Measurements from ENCODE around the gene VASP. TPM values are rescaled to one million over a fixed set of nuclear protein-coding genes. Genes with fewer than 3 reads are reported as not detected.
A peak's percentile ranks its signal among the peaks of the same experiment; 100 is the strongest.

The VASP gene
- total RNA-seq, 2 donors from 2014 or later, result 218 to 260 TPM

- DNase-seq (no peak), ATAC-seq (no peak)
- intact Hi-C loops (cut with DNase I, micrococcal nuclease), result loop anchor here in 1 of 2 donors (10.0 kb wide), 1 partner anchor 48 kb away; no protein-coding TSS in a partner anchor
Observed at GRCh38 chr19:45526971-45527370, 19.7 kb downstream of the VASP start.

DNA sequence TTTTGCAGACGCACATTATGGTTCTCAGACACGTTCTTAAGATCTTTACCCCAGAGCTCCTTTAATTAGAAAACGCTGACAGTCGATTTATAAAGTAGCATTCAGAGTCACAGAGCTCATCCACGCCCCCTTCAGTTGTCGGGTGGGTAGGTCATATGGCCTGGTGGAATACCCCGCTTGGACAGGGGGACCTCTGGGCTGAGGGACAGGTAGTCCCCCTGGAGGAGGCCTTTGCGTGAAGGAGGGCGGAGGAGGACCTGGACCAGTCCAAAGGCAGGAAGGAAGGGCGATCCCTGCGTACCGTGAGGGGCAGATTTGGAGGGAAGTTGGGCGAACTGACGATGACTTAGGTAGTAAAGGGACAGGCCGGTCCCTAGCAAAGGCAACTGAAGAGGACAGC is 20.5 kb downstream of the VASP start:
- intact Hi-C loops (cut with DNase I, micrococcal nuclease), result loop anchor here in 1 of 2 donors (10.0 kb wide), 1 partner anchor 47 kb away; no protein-coding TSS in a partner anchor
- ATAC-seq (peak; percentile 0), DNase-seq (no peak)

DNA sequence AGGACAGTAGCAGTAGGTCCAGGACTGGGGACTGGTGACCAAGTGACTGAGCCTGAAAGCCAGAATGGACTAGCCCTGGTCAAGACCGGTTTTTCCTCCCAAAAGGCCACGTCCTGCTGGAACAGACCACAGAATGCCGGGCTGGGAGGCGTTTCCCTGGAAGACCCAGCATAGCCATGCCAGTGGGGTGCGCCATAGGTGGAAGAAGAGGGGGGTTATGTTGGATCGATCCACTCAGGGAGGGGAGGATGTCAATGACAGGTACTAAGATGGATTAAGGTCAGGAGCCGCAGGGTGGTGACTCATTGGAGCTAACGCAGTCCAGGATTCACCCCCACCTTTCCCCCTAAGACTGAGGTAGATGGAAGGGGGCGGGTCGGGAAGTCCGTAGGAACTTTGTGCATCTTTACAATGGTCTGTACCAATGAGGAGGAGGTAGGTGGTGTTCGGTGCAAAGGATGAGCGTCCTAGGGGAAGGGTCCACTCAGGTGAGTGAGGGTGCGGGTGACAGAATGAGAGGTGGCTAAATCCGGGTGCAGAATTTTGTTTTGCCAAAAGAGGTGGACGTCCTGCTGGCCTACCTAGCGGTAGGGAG is 21.0 kb downstream of the VASP start:
- ATAC-seq, result peak; percentile 34
- DNase-seq, result no peak
- intact Hi-C loops (cut with DNase I, micrococcal nuclease), result loop anchor here in 1 of 2 donors (10.0 kb wide), 1 partner anchor 47 kb away; no protein-coding TSS in a partner anchor

DNA sequence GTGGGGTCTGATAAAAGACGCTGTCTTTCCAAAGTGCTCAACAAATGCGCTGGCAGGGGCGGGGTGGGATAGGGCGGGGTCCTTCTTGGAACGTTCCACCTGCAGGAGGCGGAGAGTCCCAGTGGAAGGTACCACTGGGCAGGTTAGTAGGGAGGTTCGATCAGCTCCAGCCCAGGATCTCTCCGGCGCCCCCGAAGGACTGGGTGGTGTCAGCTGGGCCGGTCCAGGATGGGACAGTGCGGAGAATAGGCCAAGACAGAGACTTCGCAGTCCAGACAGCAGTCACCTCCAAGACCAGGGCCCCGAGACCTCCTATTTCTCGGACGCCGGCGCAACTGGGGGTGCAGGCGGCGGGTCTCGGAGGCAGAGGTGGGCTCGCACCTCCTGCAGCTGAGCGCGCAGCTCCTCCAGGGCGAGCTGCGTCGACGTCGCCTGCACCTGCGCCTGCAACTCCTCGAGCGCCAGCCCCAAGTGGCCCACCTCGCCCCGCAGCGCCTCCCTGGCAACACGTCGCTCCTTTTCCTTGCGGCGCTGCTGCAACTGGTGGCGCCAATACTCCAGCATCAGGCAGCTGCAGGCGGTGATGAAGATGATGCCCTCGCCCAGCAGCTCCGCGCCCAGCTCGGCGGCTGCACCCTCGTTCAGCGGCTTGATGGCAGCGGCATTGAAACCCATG is 21.6 kb downstream of the VASP start:
- DNase-seq (peak; percentile 70 to 75), ATAC-seq (peak; percentile 76)
- intact Hi-C loops (cut with DNase I, micrococcal nuclease), result loop anchor here in 1 of 2 donors (10.0 kb wide), 1 partner anchor 46 kb away; no protein-coding TSS in a partner anchor

DNA sequence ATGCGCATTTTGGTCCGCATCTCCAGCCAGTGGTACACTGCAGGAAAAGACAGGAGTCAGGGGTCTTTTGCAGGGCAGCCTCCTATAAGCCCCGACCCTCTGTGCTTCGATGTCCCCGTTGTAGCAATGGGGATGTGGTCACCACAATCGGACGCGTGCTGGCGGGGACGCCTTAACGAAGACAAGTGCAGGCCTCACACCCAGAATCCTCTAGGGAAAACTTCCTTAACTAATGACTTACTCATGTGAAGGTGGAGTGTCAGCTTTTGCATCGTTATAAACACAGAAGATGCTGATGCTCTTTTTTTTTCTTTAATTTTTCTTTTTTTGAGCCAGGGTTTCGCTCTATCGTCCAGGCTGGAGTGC is 22.1 kb downstream of the VASP start:
- ATAC-seq, result no peak
- intact Hi-C loops (cut with DNase I, micrococcal nuclease), result loop anchor here in 1 of 2 donors (10.0 kb wide), 1 partner anchor 45 kb away; no protein-coding TSS in a partner anchor
- no peak for DNase-seq

DNA sequence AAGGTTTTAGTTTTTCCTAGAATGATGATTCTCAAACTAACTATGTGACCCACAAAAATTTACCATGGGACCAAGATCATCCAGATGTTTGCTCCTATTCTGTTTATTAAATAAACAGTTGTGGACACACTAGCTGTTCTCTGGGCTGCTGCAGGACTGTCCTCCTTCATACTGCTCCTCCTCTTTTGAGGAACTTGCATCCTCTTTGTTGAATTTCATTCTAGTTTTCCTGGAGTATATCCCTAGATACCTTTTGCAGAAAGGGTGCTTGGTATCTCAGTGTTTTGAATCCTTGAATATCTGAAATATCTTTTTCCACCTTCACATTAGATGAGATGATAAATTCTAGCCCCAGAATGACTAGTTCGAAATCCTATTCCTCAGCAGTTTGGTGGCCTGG is 24.1 kb downstream of the VASP start:
- intact Hi-C loops (cut with DNase I, micrococcal nuclease), result no loop called here
- no peak for DNase-seq
- no peak for ATAC-seq

DNA sequence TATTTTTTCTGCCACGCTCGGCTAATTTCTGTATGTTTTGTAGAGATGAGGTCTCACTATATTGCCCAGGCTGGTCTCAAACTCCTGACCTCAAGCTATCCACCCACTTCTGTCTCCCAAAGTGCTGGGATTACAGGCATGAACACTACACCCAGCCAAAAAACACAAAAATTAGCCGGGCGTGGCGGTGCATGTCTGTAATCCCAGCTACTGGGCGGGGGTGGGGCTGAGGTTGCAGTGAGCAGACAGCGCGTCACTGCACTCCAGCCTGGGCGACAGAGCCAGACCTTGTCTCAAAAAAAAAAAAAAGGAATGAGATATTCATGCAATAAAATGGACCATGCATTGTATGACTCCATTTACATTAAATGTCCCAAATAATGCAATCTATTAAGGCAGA is 32.2 kb downstream of the VASP start:
- DNase-seq, result no peak
- ATAC-seq, result no peak
- intact Hi-C loops (cut with DNase I, micrococcal nuclease), result no loop called here

DNA sequence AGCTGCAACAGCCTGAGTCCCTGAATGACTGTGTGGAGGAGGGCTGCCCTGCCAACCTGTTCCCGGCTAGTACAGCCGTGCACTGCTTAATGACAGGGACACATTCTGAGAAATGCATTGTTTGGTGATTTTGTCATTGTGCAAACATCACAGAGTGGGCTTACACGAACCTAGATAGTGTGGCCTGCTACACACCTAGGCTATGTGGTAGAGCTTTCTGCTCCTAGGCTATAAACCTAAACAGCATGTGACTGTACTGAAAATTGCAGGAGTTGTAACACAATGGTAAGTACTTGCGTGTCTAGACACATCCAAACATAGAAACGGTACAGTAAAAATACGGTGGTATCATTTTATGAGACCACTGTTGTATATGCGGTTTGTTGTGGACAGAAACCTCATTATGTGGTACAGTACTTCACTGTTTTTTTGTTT is 35.0 kb downstream of the VASP start:
- ATAC-seq, result peak; percentile 25
- no peak for DNase-seq
- intact Hi-C loops (cut with DNase I, micrococcal nuclease), result no loop called here

GRCh38 chr19:45547211-45547770 is 40.0 kb downstream of the VASP start:
- DNase-seq (no peak), ATAC-seq (no peak)
- intact Hi-C loops (cut with DNase I, micrococcal nuclease), result no loop called here

GRCh38 chr19:45547965-45548609 is 40.8 kb downstream of the VASP start:
- intact Hi-C loops (cut with DNase I, micrococcal nuclease), result no loop called here
- ATAC-seq (peak; percentile 98), DNase-seq (peak; percentile 73 to 86)

- DNase-seq (peak; percentile 71 to 81), ATAC-seq (peak; percentile 93)
- intact Hi-C loops (cut with DNase I, micrococcal nuclease), result no loop called here
Observed at GRCh38 chr19:45553464-45553863, 46.2 kb downstream of the VASP start.

- DNase-seq (no peak), ATAC-seq (no peak)
- intact Hi-C loops (cut with DNase I, micrococcal nuclease), result no loop called here
Observed at GRCh38 chr19:45554481-45554880, 47.2 kb downstream of the VASP start.

- intact Hi-C loops (cut with DNase I, micrococcal nuclease), result no loop called here
- DNase-seq (no peak), ATAC-seq (no peak)
Observed at GRCh38 chr19:45556835-45557234, 49.6 kb downstream of the VASP start.

GRCh38 chr19:45558399-45558878 is 51.2 kb downstream of the VASP start:
- peak; percentile 56 to 66 for DNase-seq
- intact Hi-C loops (cut with DNase I, micrococcal nuclease), result no loop called here

GRCh38 chr19:45560038-45560437 is 52.8 kb downstream of the VASP start:
- ATAC-seq, result no peak
- DNase-seq, result no peak
- intact Hi-C loops (cut with DNase I, micrococcal nuclease), result no loop called here

More at GRCh38 chr19:45558399-45558878, 51.2 kb downstream of the VASP start:
- peak; percentile 67 for ATAC-seq

DNA sequence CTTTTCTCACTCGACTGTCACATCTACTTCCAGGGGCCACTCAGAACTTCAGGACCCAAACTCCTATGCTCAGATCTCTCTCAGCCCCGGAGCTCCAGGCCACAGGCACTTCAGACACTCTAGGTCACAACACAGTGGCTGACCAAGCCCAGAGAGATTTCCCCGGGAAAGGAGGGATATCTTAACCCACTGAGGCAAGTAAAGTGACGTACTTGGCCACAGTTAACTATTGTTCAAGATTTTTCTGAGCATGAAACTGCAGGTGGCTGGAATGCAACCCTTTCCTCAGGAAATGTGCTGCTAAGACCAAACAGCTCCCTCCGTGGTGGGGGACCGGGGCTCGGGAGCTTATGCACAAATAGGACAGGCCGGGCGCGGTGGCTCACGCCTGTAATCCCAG is 53.4 kb downstream of the VASP start:
- ATAC-seq (no peak), DNase-seq (no peak)
- intact Hi-C loops (cut with DNase I, micrococcal nuclease), result no loop called here

- no peak for DNase-seq
- intact Hi-C loops (cut with DNase I, micrococcal nuclease), result no loop called here
- ATAC-seq, result no peak
Observed at GRCh38 chr19:45564131-45564780, 57.0 kb downstream of the VASP start.

GRCh38 chr19:45567609-45568008 is 60.3 kb downstream of the VASP start:
- DNase-seq (no peak), ATAC-seq (peak; percentile 49)
- intact Hi-C loops (cut with DNase I, micrococcal nuclease), result no loop called here

- DNase-seq (no peak), ATAC-seq (peak; percentile 79)
- intact Hi-C loops (cut with DNase I, micrococcal nuclease), result no loop called here
Observed at GRCh38 chr19:45568732-45569131, 61.5 kb downstream of the VASP start.
